Endothelial cell of umbilical vein (primary cell): ENCODE data around the gene TSHZ3. TPM values are rescaled to one million over a fixed set of nuclear protein-coding genes. Genes with fewer than 3 reads are reported as not detected.

Source experiments
- BruUV-seq: library from RNA; stranded (reverse); fragments of 400-500 nt; replicated peaks from 2 replicates; lab custom pipeline; 2021; lab: Mats Ljungman, UMichigan
- CTCF ChIA-PET: fragments of 300-600, 350-600 bp; sonication (Branson Sonifier 250); formaldehyde crosslinking; loops from one replicate; lab custom pipeline; 2021; ENCODE audit warnings: antibody characterized with exemption, inconsistent platforms; lab: Charles Lee
- POLR2A ChIA-PET: fragments of 300-600, 350-600 bp; sonication (Branson Sonifier 250); formaldehyde crosslinking; loops from one replicate; lab custom pipeline; 2021; ENCODE audit warnings: antibody characterized with exemption, inconsistent platforms; lab: Charles Lee
- DNase-seq: peaks from one replicate; pipeline ENCODE4 v3.0.0-alpha.2; 2011; ENCODE audit warnings: low read depth, low spot score
- FAIRE-seq: peaks from 2 replicates; lab custom pipeline; 2011; peaks lifted over from hg19 to GRCh38; lab: Jason Lieb, UNC
- H2AFZ ChIP-seq: 2 replicates; pipeline ENCODE4 v1.6.0; 2012; ENCODE audit warnings: low read depth, low read length, control low read depth, inconsistent platforms
- H3K27ac ChIP-seq: 2 replicates; pipeline ENCODE4 v1.5.1; 2011; ENCODE audit warnings: low read depth, mild to moderate bottlenecking, control low read depth, low read length, moderate library complexity; ENCODE audit not compliant: insufficient read depth
- H3K27me3 ChIP-seq, 2 experiments: 2 replicates each; pipeline versions ENCODE4 v1.6.0 to v1.6.1; 2011; ENCODE audit warnings: low read length in 2 of 2, mixed read lengths in 1 of 2; ENCODE audit not compliant: control insufficient read depth in 2 of 2, insufficient read depth in 2 of 2
- H3K36me3 ChIP-seq, 2 experiments: 2 replicates in 1 of 2; 3 replicates in 1 of 2; pipeline ENCODE4 v1.5.1; 2011; ENCODE audit warnings: low read length in 2 of 2, mild to moderate bottlenecking in 1 of 2, moderate library complexity in 1 of 2; ENCODE audit not compliant: control insufficient read depth in 2 of 2, insufficient read depth in 2 of 2; ENCODE audit errors: extremely low read depth in 1 of 2
- H3K4me1 ChIP-seq: 3 replicates; pipeline ENCODE4 v1.5.1; 2011; ENCODE audit warnings: mild to moderate bottlenecking, low read length; ENCODE audit not compliant: control insufficient read depth, insufficient read depth; ENCODE audit errors: extremely low read depth
- H3K4me2 ChIP-seq: 2 replicates; pipeline ENCODE4 v1.6.1; 2011; ENCODE audit warnings: low read length, control low read depth, mixed read lengths; ENCODE audit not compliant: insufficient read depth
- H3K4me3 ChIP-seq, 3 experiments: fragments of 200-600 bp in 1 of 3; sonication (generic), shearing (Covaris generic) in 1 of 3; replicated peaks in 1 of 3; 2 replicates each; pipeline ENCODE4 v1.5.1; 2011 to 2016; ENCODE audit warnings: control low read depth in 3 of 3, low read length in 3 of 3, mild to moderate bottlenecking in 2 of 3, inconsistent platforms in 1 of 3, low read depth in 1 of 3, moderate library complexity in 1 of 3; ENCODE audit not compliant: insufficient read depth in 1 of 3
- H3K79me2 ChIP-seq: 2 replicates; pipeline ENCODE4 v1.6.0; 2012; ENCODE audit warnings: low read length, inconsistent platforms; ENCODE audit not compliant: control insufficient read depth, insufficient read depth
- H3K9ac ChIP-seq: replicated peaks from 2 replicates; pipeline ENCODE3; 2011; ENCODE audit warnings: low read length, control low read depth; ENCODE audit not compliant: insufficient read depth; ENCODE audit errors: extremely low read depth
- H3K9me1 ChIP-seq: replicated peaks from 3 replicates; pipeline ENCODE4 v1.6.0; 2011; ENCODE audit warnings: mild to moderate bottlenecking, low read length; ENCODE audit not compliant: control insufficient read depth, insufficient read depth; ENCODE audit errors: extremely low read depth
- H3K9me3 ChIP-seq: replicated peaks from 2 replicates; pipeline ENCODE4 v1.5.1; 2012; ENCODE audit warnings: low read length, inconsistent platforms; ENCODE audit not compliant: control insufficient read depth, insufficient read depth
- H4K20me1 ChIP-seq: replicated peaks from 2 replicates; pipeline ENCODE3; 2011; ENCODE audit warnings: mild to moderate bottlenecking, low read length; ENCODE audit not compliant: control insufficient read depth, insufficient read depth; ENCODE audit errors: extremely low read depth
- CTCF ChIP-seq, 2 donors: IDR thresholded peaks; 1 replicate in 1 of 2; 2 replicates in 1 of 2; pipeline ENCODE4 v1.5.1; 2011; ENCODE audit warnings: low read length in 2 of 2, mild to moderate bottlenecking in 2 of 2, moderate library complexity in 2 of 2, control low read depth in 1 of 2, inconsistent platforms in 1 of 2, low read depth in 1 of 2; ENCODE audit not compliant: insufficient read depth in 1 of 2; ENCODE audit errors: extremely low read depth in 1 of 2
- GATA2 ChIP-seq: IDR thresholded peaks from 2 replicates; pipeline ENCODE4 v1.7.0; 2011; ENCODE audit warnings: low read depth, mild to moderate bottlenecking, moderate library complexity, mixed read lengths, low read length; ENCODE audit not compliant: insufficient read length, insufficient read depth
- dilution Hi-C: fragments of 300-500 bp; cut with MboI; formaldehyde crosslinking; loops from one replicate; pipeline ENCODE4 v1.15.0; 2019; ENCODE audit warnings: low sequenced_read_pairs; ENCODE audit not compliant: extremely low pct_ligation_motif_present
- intact Hi-C: fragments of 100-400 bp; cut with micrococcal nuclease; formaldehyde crosslinking; loops from one replicate; pipeline ENCODE4 v1.10.0; 2022
- polyA plus RNA-seq, 4 experiments: library from polyadenylated mRNA; depleted of rRNA in 3 of 4; stranded (reverse) in 3 of 4; unstranded in 1 of 4; fragments of >200 nt; gene quantifications; 2 replicates each; pipeline versions ENCODE4 v1.2.1 to v1.2.3, GENCODE V29; 2011 to 2012; ENCODE audit warnings: missing spikeins in 1 of 4
- total RNA-seq: library from RNA; stranded (reverse); gene quantifications from 2 replicates; pipeline ENCODE4 v1.2.3, GENCODE V29; 2021

Gene TSHZ3
- total and polyA plus RNA-seq, 2 donors (not counting 3 experiments of a cell fraction or from before 2014, with no cell fraction given), result 1.2 to 6.2 TPM

GRCh38 chr19:31338069-31338776 is 11.0 kb downstream of the TSHZ3 start:
- CTCF ChIA-PET, result interaction anchor here (1.1 to 1.4 kb wide), 2 partner anchors 9 to 886 kb away, joined by 5 to 10 read pairs; no protein-coding TSS in a partner anchor
- no peak for FAIRE-seq
- TF ChIP-seq GATA2, result no peak
- TF ChIP-seq CTCF (IDR thresholded peaks at IDR 0.05; ENCODE audit: extremely low read depth in 1 of 2, insufficient read depth in 1 of 2, low read depth in 1 of 2, low read length in 2 of 2), result peak; percentile 37 to 60
- Histone ChIP-seq H3K4me1 (peaks cover 2% of the 10 kb centered on the region), H3K79me2 (no peaks in the 10 kb centered on the region), H3K9ac (no peak overlapping the region), H3K9me3 (no peaks in the 10 kb centered on the region), H3K9me1 (no peaks in the 10 kb centered on the region), H3K4me3 (no peak overlapping the region), H2AFZ (no peak overlapping the region), H3K27ac (no peak overlapping the region), H3K27me3 (peaks cover 0 to 2% of the 10 kb centered on the region in 2 experiments), H4K20me1 (no peaks in the 10 kb centered on the region), H3K36me3 (no peaks in the 10 kb centered on the region), H3K4me2 (no peak overlapping the region)
- BruUV-seq, result no TSS peak
- POLR2A ChIA-PET, result no interaction called here
- DNase-seq, result no peak
- intact Hi-C loops, result no loop called here
- dilution Hi-C loops, result no loop called here
